ENCODE measurements around the gene KRT20. TPM values are rescaled to one million over a fixed set of nuclear protein-coding genes. Genes with fewer than 3 reads are reported as not detected.
A peak's percentile ranks its signal among the peaks of the same experiment; 100 is the strongest.

Gene KRT20
- total and polyA plus RNA-seq, 4 donors, result 3.9 to 193 TPM; not detected in 2

- WGBS, 2 donors, result 50 to 53% methylated on average over 2 of the region's 2 CpGs
- Histone ChIP-seq H3K4me3 (ENCODE audit: low read length in 2 of 2) (no peak overlapping the region), H3K27me3 (ENCODE audit: control insufficient read depth in 1 of 2, insufficient read depth in 2 of 2, low read length in 1 of 2) (no peaks in the 10 kb centered on the region), H3K36me3 (ENCODE audit: control insufficient read depth in 1 of 2, insufficient read depth in 2 of 2, low read length in 1 of 2) (no peaks in the 10 kb centered on the region), H3K9me3 (ENCODE audit: control insufficient read depth, low read length) (no peaks in the 10 kb centered on the region), H3K4me1 (ENCODE audit: control insufficient read depth in 1 of 2, insufficient read depth in 2 of 2, low read length in 2 of 2) (no peaks in the 10 kb centered on the region), H3K27ac (ENCODE audit: low read depth in 1 of 2, low read length in 2 of 2) (no peak overlapping the region)
- intact Hi-C loops (cut with DNase I), result loop anchor here in 1 of 2 donors (10.0 kb wide), 1 partner anchor 409 kb away; no protein-coding TSS in a partner anchor
- ATAC-seq (ENCODE audit: low FRiP score) (no peak), DNase-seq (no peak)
These were observed 30.7 kb upstream of the KRT20 start for GRCh38 chr17:40915721-40916256.

- intact Hi-C loops (cut with DNase I), result loop anchor here in 1 of 2 donors (10.0 kb wide), 1 partner anchor 410 kb away; no protein-coding TSS in a partner anchor
- H3K27me3 ChIP-seq (ENCODE audit: control insufficient read depth in 1 of 2, insufficient read depth in 2 of 2, low read length in 1 of 2), result no peaks in the 10 kb centered on the region
- no peaks in the 10 kb centered on the region for H3K36me3 ChIP-seq (ENCODE audit: control insufficient read depth in 1 of 2, insufficient read depth in 2 of 2, low read length in 1 of 2)
- H3K27ac ChIP-seq (ENCODE audit: low read depth in 1 of 2, low read length in 2 of 2), result no peak overlapping the region
- no peak overlapping the region for H3K4me3 ChIP-seq (ENCODE audit: low read length in 2 of 2)
- ATAC-seq (ENCODE audit: low FRiP score) (no peak), DNase-seq (no peak)
- WGBS, 2 donors, result 75% methylated on average over 3 of the region's 3 CpGs
- H3K9me3 ChIP-seq (ENCODE audit: control insufficient read depth, low read length), result no peaks in the 10 kb centered on the region
- H3K4me1 ChIP-seq (ENCODE audit: control insufficient read depth in 1 of 2, insufficient read depth in 2 of 2, low read length in 2 of 2), result peaks cover 0 to 3% of the 10 kb centered on the region in 2 donors
These were observed 30.2 kb upstream of the KRT20 start for GRCh38 chr17:40915199-40915661.

DNA sequence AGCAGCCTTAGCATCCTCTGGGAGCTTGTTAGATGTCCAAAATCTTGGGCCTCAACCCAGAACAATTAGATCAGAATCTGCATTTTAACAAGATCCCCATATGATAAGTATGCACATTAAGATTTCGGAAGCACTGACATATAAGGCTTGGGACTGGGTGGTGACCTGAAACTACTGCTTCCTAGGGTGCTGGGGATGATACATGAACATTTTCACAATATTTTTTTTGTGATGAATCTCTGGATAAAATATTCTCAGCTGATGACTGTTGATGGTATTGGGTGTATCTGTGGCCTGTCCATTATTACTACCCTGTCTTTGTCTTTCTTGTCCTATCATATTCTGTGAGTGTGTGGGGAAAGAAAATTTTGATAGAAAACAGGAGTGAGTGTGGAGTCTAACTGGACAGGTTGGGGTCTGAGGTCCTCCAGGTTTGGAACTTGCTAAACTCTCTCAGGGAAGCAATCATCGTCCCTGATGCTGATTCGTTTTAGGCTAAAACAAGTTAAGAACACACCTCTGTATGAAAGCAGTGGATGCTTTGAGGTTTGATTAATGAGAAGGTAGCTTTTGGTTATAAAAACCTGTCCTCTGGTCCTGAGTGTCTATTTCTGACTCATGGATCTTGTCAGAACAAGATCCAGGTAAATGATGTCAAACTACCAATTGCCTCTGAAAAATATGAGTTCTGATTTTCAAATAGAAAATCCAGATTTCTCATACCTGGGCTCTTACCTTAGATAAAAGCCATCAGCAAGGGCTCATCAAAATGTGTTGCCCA, 29.2 kb upstream of the KRT20 start:
- DNase-seq, result no peak
- 74 to 95% methylated on average over 3 of the region's 3 CpGs for WGBS, 2 donors
- Histone ChIP-seq H3K36me3 (ENCODE audit: control insufficient read depth in 1 of 2, insufficient read depth in 2 of 2, low read length in 1 of 2) (no peaks in the 10 kb centered on the region), H3K27ac (ENCODE audit: low read depth in 1 of 2, low read length in 2 of 2) (no peak overlapping the region), H3K27me3 (ENCODE audit: control insufficient read depth in 1 of 2, insufficient read depth in 2 of 2, low read length in 1 of 2) (no peaks in the 10 kb centered on the region), H3K9me3 (ENCODE audit: control insufficient read depth, low read length) (no peaks in the 10 kb centered on the region), H3K4me1 (ENCODE audit: control insufficient read depth in 1 of 2, insufficient read depth in 2 of 2, low read length in 2 of 2) (peaks cover 0 to 7% of the 10 kb centered on the region in 2 donors), H3K4me3 (ENCODE audit: low read length in 2 of 2) (no peak overlapping the region)
- no peak for ATAC-seq (ENCODE audit: low FRiP score)
- intact Hi-C loops (cut with DNase I), result loop anchor here in 1 of 2 donors (10.0 kb wide), 1 partner anchor 411 kb away; no protein-coding TSS in a partner anchor

DNA sequence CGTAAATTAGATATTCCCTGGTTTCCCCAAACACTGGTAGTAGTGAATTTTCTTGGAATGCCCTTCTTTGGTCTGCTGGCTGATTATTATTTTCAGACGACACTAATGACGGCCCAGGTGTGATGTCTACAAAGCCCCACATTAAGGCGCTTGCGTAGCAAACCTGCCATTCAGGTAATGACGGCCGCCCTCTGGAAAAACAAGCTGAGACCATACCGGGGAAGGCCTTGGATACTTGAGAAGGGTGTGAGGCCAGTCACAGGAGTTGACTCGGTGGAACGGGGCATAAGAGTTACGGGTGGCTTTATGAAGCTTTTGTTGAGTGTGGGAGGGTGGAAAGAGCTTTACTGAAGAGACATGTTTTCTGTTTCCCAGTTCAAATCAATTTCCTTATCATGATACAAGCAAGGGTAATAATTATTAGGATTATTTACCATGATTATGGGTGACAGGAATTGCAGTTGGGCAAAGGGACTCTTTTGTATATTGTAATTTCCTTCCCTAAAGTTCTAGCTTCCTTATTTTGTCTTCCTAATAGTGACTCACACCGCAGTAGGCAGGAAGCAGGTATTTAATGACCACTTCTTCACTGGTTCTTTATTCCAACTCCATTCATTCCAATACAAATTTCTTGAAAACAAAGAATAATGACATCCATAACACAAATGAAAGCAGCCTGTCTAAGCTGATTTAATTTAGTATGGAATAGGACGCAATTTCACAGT, 27.6 kb upstream of the KRT20 start:
- 94 to 95% methylated on average over 13 of the region's 13 CpGs for WGBS, 2 donors
- DNase-seq, result no peak
- Histone ChIP-seq H3K9me3 (ENCODE audit: control insufficient read depth, low read length) (no peaks in the 10 kb centered on the region), H3K4me3 (ENCODE audit: low read length in 2 of 2) (no peak overlapping the region), H3K27ac (ENCODE audit: low read depth in 1 of 2, low read length in 2 of 2) (no peak overlapping the region), H3K36me3 (ENCODE audit: control insufficient read depth in 1 of 2, insufficient read depth in 2 of 2, low read length in 1 of 2) (no peaks in the 10 kb centered on the region), H3K4me1 (ENCODE audit: control insufficient read depth in 1 of 2, insufficient read depth in 2 of 2, low read length in 2 of 2) (peaks cover 0 to 7% of the 10 kb centered on the region in 2 donors), H3K27me3 (ENCODE audit: control insufficient read depth in 1 of 2, insufficient read depth in 2 of 2, low read length in 1 of 2) (no peaks in the 10 kb centered on the region)
- no peak for ATAC-seq (ENCODE audit: low FRiP score)
- intact Hi-C loops (cut with DNase I), result loop anchor here in 1 of 2 donors (10.0 kb wide), 1 partner anchor 412 kb away; no protein-coding TSS in a partner anchor

GRCh38 chr17:40910441-40910841, 25.4 kb upstream of the KRT20 start:
- no peak for ATAC-seq (ENCODE audit: low FRiP score)
- H3K9me3 ChIP-seq (ENCODE audit: control insufficient read depth, low read length), result no peaks in the 10 kb centered on the region
- no peaks in the 10 kb centered on the region for H3K36me3 ChIP-seq (ENCODE audit: control insufficient read depth in 1 of 2, insufficient read depth in 2 of 2, low read length in 1 of 2)
- intact Hi-C loops (cut with DNase I), result loop anchor here (2.0 to 10.0 kb wide), 2 partner anchors 414 to 756 kb away; no protein-coding TSS in a partner anchor
- H3K4me3 ChIP-seq (ENCODE audit: low read length in 2 of 2), result no peak overlapping the region
- peaks cover 0 to 7% of the 10 kb centered on the region in 2 donors for H3K4me1 ChIP-seq (ENCODE audit: control insufficient read depth in 1 of 2, insufficient read depth in 2 of 2, low read length in 2 of 2)
- no peak overlapping the region for H3K27ac ChIP-seq (ENCODE audit: low read depth in 1 of 2, low read length in 2 of 2)
- DNase-seq, result no peak
- WGBS, 2 donors, result 15 to 22% methylated on average over 3 of the region's 3 CpGs
- H3K27me3 ChIP-seq (ENCODE audit: control insufficient read depth in 1 of 2, insufficient read depth in 2 of 2, low read length in 1 of 2), result no peaks in the 10 kb centered on the region

DNA sequence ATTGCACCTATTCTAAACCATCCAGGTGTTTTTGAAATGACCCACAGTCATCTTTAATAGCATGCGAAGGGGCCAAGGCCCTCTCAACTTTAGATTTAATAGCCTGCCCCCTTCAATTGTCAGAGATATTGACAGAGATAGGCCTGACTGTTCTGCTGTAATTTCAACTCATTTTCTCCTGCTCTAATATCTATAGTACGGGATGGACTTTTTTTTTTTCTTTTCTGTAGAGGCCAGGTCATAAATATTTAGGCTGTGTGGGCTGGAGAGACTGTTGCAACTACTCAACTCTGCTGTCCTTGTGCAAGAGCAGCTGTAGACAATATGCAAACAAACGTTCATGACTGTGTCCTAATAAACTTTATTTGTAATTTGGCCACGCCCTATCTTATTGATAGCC, 24.7 kb upstream of the KRT20 start:
- ATAC-seq (ENCODE audit: low FRiP score) (no peak), DNase-seq (no peak)
- Histone ChIP-seq H3K27ac (ENCODE audit: low read depth in 1 of 2, low read length in 2 of 2) (no peak overlapping the region), H3K4me3 (ENCODE audit: low read length in 2 of 2) (no peak overlapping the region), H3K27me3 (ENCODE audit: control insufficient read depth in 1 of 2, insufficient read depth in 2 of 2, low read length in 1 of 2) (no peaks in the 10 kb centered on the region), H3K4me1 (ENCODE audit: control insufficient read depth in 1 of 2, insufficient read depth in 2 of 2, low read length in 2 of 2) (peaks cover 0 to 7% of the 10 kb centered on the region in 2 donors), H3K36me3 (ENCODE audit: control insufficient read depth in 1 of 2, insufficient read depth in 2 of 2, low read length in 1 of 2) (no peaks in the 10 kb centered on the region), H3K9me3 (ENCODE audit: control insufficient read depth, low read length) (no peaks in the 10 kb centered on the region)
- WGBS, 2 donors, result 54 to 55% methylated on average over 4 of the region's 4 CpGs
- intact Hi-C loops (cut with DNase I), result loop anchor here (1.0 to 10.0 kb wide), 8 partner anchors 102 to 757 kb away; no protein-coding TSS in a partner anchor

- DNase-seq (peak; percentile 81 to 87), ATAC-seq (ENCODE audit: low FRiP score) (peak; percentile 95)
- Histone ChIP-seq H3K27me3 (ENCODE audit: control insufficient read depth in 1 of 2, insufficient read depth in 2 of 2, low read length in 1 of 2) (no peaks in the 10 kb centered on the region), H3K4me3 (ENCODE audit: low read length in 2 of 2) (no peak overlapping the region), H3K27ac (ENCODE audit: low read depth in 1 of 2, low read length in 2 of 2) (no peak overlapping the region), H3K4me1 (ENCODE audit: control insufficient read depth in 1 of 2, insufficient read depth in 2 of 2, low read length in 2 of 2) (peaks cover 0 to 7% of the 10 kb centered on the region in 2 donors), H3K9me3 (ENCODE audit: control insufficient read depth, low read length) (no peaks in the 10 kb centered on the region), H3K36me3 (ENCODE audit: control insufficient read depth in 1 of 2, insufficient read depth in 2 of 2, low read length in 1 of 2) (no peaks in the 10 kb centered on the region)
- intact Hi-C loops (cut with DNase I), result loop anchor here (1.0 to 5.0 kb wide), 6 partner anchors 102 to 753 kb away; no protein-coding TSS in a partner anchor
- WGBS, 2 donors, result 0 to 1% methylated on average over 5 of the region's 5 CpGs
These were observed 24.3 kb upstream of the KRT20 start for GRCh38 chr17:40909351-40909750.

DNA sequence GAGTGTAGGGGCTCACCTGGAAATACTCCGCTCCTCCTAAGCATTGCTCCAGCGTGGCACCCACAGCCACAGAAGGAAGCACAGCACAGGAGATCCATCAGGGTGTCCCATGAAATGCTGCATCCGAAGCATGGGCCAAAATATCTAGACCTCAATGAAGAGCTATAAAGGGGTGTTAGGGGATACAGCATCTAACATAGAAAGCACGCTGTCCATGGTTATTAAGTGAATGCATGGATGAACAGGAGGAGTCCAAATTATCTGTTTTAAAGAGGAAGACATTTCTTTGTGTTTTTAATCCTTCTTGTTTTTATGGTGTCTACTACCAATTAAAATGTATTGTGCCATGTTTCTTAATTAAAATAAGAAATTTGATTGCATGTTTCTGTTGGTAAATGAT, 21.6 kb upstream of the KRT20 start:
- 82 to 89% methylated on average over 4 of the region's 4 CpGs for WGBS, 2 donors
- Histone ChIP-seq H3K4me3 (ENCODE audit: low read length in 2 of 2) (no peak overlapping the region), H3K27ac (ENCODE audit: low read depth in 1 of 2, low read length in 2 of 2) (no peak overlapping the region), H3K9me3 (ENCODE audit: control insufficient read depth, low read length) (no peaks in the 10 kb centered on the region), H3K4me1 (ENCODE audit: control insufficient read depth in 1 of 2, insufficient read depth in 2 of 2, low read length in 2 of 2) (peaks cover 0 to 7% of the 10 kb centered on the region in 2 donors), H3K27me3 (ENCODE audit: control insufficient read depth in 1 of 2, insufficient read depth in 2 of 2, low read length in 1 of 2) (peaks cover 0 to 2% of the 10 kb centered on the region in 2 donors), H3K36me3 (ENCODE audit: control insufficient read depth in 1 of 2, insufficient read depth in 2 of 2, low read length in 1 of 2) (no peaks in the 10 kb centered on the region)
- no peak for DNase-seq
- no peak for ATAC-seq (ENCODE audit: low FRiP score)
- intact Hi-C loops (cut with DNase I), result loop anchor here (5.0 kb wide), 3 partner anchors 99 to 741 kb away; no protein-coding TSS in a partner anchor
